ENCODE data around the gene GIPC3.

GIPC3 gene

GRCh38 chr19:3547767-3548282 lies 37.5 kb upstream of the GIPC3 start:
- Histone ChIP-seq H2BK5ac (ENCODE audit: low read length) (no peak overlapping the region), H3K4me2 (ENCODE audit: low read length) (no peak overlapping the region), H3K4ac (ENCODE audit: low read depth, low read length) (no peak overlapping the region), H4K5ac (ENCODE audit: low read length) (no peak overlapping the region), H3K56ac (ENCODE audit: low read length) (no peak overlapping the region), H3K18ac (ENCODE audit: low read length) (no peak overlapping the region), H2BK15ac (replicated peaks; ENCODE audit: low read depth) (no peak overlapping the region), H3K79me1 (ENCODE audit: low read length) (no peaks in the 10 kb centered on the region), H4K8ac (ENCODE audit: low read depth, low read length) (no peak overlapping the region), H2BK120ac (ENCODE audit: low read depth, low read length) (no peak overlapping the region), H3K4me1 (ENCODE audit: control insufficient read depth, low read depth, low read length) (no peaks in the 10 kb centered on the region), H3K27me3 (ENCODE audit: insufficient read depth, low read length, poor library complexity) (no peaks in the 10 kb centered on the region), H2AK5ac (ENCODE audit: low read length) (no peak overlapping the region), H3K27ac (ENCODE audit: low read depth, low read length) (no peak overlapping the region), H3K79me2 (ENCODE audit: control insufficient read depth, insufficient read depth, low read length) (no peaks in the 10 kb centered on the region), H3K23ac (ENCODE audit: low read length) (no peak overlapping the region), H3K36me3 (ENCODE audit: control insufficient read depth, insufficient read depth, low read length) (peaks cover 3% of the 10 kb centered on the region), H3K4me3 (ENCODE audit: low read length) (no peak overlapping the region), H3K9ac (ENCODE audit: low read length) (no peak overlapping the region)
- no CpG with 5 or more reads among the region's 36 CpGs for WGBS (ENCODE audit: extremely low coverage, insufficient coverage, low lambda C conversion rate)
- no peak for DNase-seq

GRCh38 chr19:3548606-3549005 lies 36.7 kb upstream of the GIPC3 start:
- no peak overlapping the region for H3K56ac ChIP-seq (ENCODE audit: low read length)

GRCh38 chr19:3549816-3550215 lies 35.5 kb upstream of the GIPC3 start:
- H3K4me3 ChIP-seq (ENCODE audit: low read length) = no peak overlapping the region
- H3K79me1 ChIP-seq (ENCODE audit: low read length) = no peaks in the 10 kb centered on the region
- no peak overlapping the region for H4K5ac ChIP-seq (ENCODE audit: low read length)
- no peak overlapping the region for H4K8ac ChIP-seq (ENCODE audit: low read depth, low read length)
- no peak overlapping the region for H3K27ac ChIP-seq (ENCODE audit: low read depth, low read length)
- H2BK5ac ChIP-seq (ENCODE audit: low read length) = no peak overlapping the region
- H3K18ac ChIP-seq (ENCODE audit: low read length) = no peak overlapping the region
- H3K56ac ChIP-seq (ENCODE audit: low read length) = no peak overlapping the region
- H3K9ac ChIP-seq (ENCODE audit: low read length) = no peak overlapping the region
- no peak overlapping the region for H3K4me2 ChIP-seq (ENCODE audit: low read length)
- no peak for DNase-seq
- no peak overlapping the region for H2BK15ac ChIP-seq (replicated peaks; ENCODE audit: low read depth)
- H2AK5ac ChIP-seq (ENCODE audit: low read length) = no peak overlapping the region
- peaks cover 3% of the 10 kb centered on the region for H3K36me3 ChIP-seq (ENCODE audit: control insufficient read depth, insufficient read depth, low read length)
- no peaks in the 10 kb centered on the region for H3K79me2 ChIP-seq (ENCODE audit: control insufficient read depth, insufficient read depth, low read length)
- H3K4ac ChIP-seq (ENCODE audit: low read depth, low read length) = no peak overlapping the region
- H3K4me1 ChIP-seq (ENCODE audit: control insufficient read depth, low read depth, low read length) = no peaks in the 10 kb centered on the region
- H2BK120ac ChIP-seq (ENCODE audit: low read depth, low read length) = no peak overlapping the region
- WGBS (ENCODE audit: extremely low coverage, insufficient coverage, low lambda C conversion rate) = no CpG with 5 or more reads among the region's 10 CpGs
- no peak overlapping the region for H3K23ac ChIP-seq (ENCODE audit: low read length)
- H3K27me3 ChIP-seq (ENCODE audit: insufficient read depth, low read length, poor library complexity) = no peaks in the 10 kb centered on the region

More at GRCh38 chr19:3548606-3549005, 36.7 kb upstream of the GIPC3 start:
- no peak overlapping the region for H2BK5ac ChIP-seq (ENCODE audit: low read length)
- no peak overlapping the region for H3K4me3 ChIP-seq (ENCODE audit: low read length)
- no peak overlapping the region for H2BK120ac ChIP-seq (ENCODE audit: low read depth, low read length)
- no peak overlapping the region for H4K8ac ChIP-seq (ENCODE audit: low read depth, low read length)
- no peak overlapping the region for H3K18ac ChIP-seq (ENCODE audit: low read length)
- no peaks in the 10 kb centered on the region for H3K4me1 ChIP-seq (ENCODE audit: control insufficient read depth, low read depth, low read length)
- H3K4me2 ChIP-seq (ENCODE audit: low read length) = no peak overlapping the region
- H3K27ac ChIP-seq (ENCODE audit: low read depth, low read length) = no peak overlapping the region
- H3K79me1 ChIP-seq (ENCODE audit: low read length) = no peaks in the 10 kb centered on the region
- no peak for DNase-seq
- peaks cover 3% of the 10 kb centered on the region for H3K36me3 ChIP-seq (ENCODE audit: control insufficient read depth, insufficient read depth, low read length)
- no CpG with 5 or more reads among the region's 14 CpGs for WGBS (ENCODE audit: extremely low coverage, insufficient coverage, low lambda C conversion rate)
- H3K4ac ChIP-seq (ENCODE audit: low read depth, low read length) = no peak overlapping the region
- H3K23ac ChIP-seq (ENCODE audit: low read length) = no peak overlapping the region
- H2AK5ac ChIP-seq (ENCODE audit: low read length) = no peak overlapping the region
- no peak overlapping the region for H3K9ac ChIP-seq (ENCODE audit: low read length)
- no peak overlapping the region for H4K5ac ChIP-seq (ENCODE audit: low read length)
- no peaks in the 10 kb centered on the region for H3K27me3 ChIP-seq (ENCODE audit: insufficient read depth, low read length, poor library complexity)
- no peaks in the 10 kb centered on the region for H3K79me2 ChIP-seq (ENCODE audit: control insufficient read depth, insufficient read depth, low read length)
- H2BK15ac ChIP-seq (replicated peaks; ENCODE audit: low read depth) = no peak overlapping the region

GRCh38 chr19:3550947-3551791 lies 34.1 kb upstream of the GIPC3 start:
- no peak overlapping the region for H3K4me3 ChIP-seq (ENCODE audit: low read length)
- WGBS (ENCODE audit: extremely low coverage, insufficient coverage, low lambda C conversion rate) = no CpG with 5 or more reads among the region's 34 CpGs
- no peak overlapping the region for H3K4ac ChIP-seq (ENCODE audit: low read depth, low read length)
- no peak overlapping the region for H3K23ac ChIP-seq (ENCODE audit: low read length)
- H3K79me2 ChIP-seq (ENCODE audit: control insufficient read depth, insufficient read depth, low read length) = no peaks in the 10 kb centered on the region
- H2AK5ac ChIP-seq (ENCODE audit: low read length) = no peak overlapping the region
- H3K56ac ChIP-seq (ENCODE audit: low read length) = no peak overlapping the region
- DNase-seq = no peak
- H2BK15ac ChIP-seq (replicated peaks; ENCODE audit: low read depth) = no peak overlapping the region
- peaks cover 3% of the 10 kb centered on the region for H3K36me3 ChIP-seq (ENCODE audit: control insufficient read depth, insufficient read depth, low read length)
- no peak overlapping the region for H3K27ac ChIP-seq (ENCODE audit: low read depth, low read length)
- H3K9ac ChIP-seq (ENCODE audit: low read length) = no peak overlapping the region
- no peak overlapping the region for H2BK120ac ChIP-seq (ENCODE audit: low read depth, low read length)
- H2BK5ac ChIP-seq (ENCODE audit: low read length) = no peak overlapping the region
- no peak overlapping the region for H3K4me2 ChIP-seq (ENCODE audit: low read length)
- no peaks in the 10 kb centered on the region for H3K27me3 ChIP-seq (ENCODE audit: insufficient read depth, low read length, poor library complexity)
- H3K4me1 ChIP-seq (ENCODE audit: control insufficient read depth, low read depth, low read length) = no peaks in the 10 kb centered on the region
- H4K8ac ChIP-seq (ENCODE audit: low read depth, low read length) = no peak overlapping the region
- no peak overlapping the region for H4K5ac ChIP-seq (ENCODE audit: low read length)
- H3K18ac ChIP-seq (ENCODE audit: low read length) = no peak overlapping the region
- peaks cover 2% of the 10 kb centered on the region for H3K79me1 ChIP-seq (ENCODE audit: low read length)

- Histone ChIP-seq H3K56ac (ENCODE audit: low read length) (no peak overlapping the region), H3K36me3 (ENCODE audit: control insufficient read depth, insufficient read depth, low read length) (peaks cover 3% of the 10 kb centered on the region), H3K4me3 (ENCODE audit: low read length) (no peak overlapping the region), H3K27me3 (ENCODE audit: insufficient read depth, low read length, poor library complexity) (no peaks in the 10 kb centered on the region), H2BK120ac (ENCODE audit: low read depth, low read length) (no peak overlapping the region), H4K8ac (ENCODE audit: low read depth, low read length) (no peak overlapping the region), H3K79me1 (ENCODE audit: low read length) (peaks cover 6% of the 10 kb centered on the region), H3K4me1 (ENCODE audit: control insufficient read depth, low read depth, low read length) (no peaks in the 10 kb centered on the region), H3K23ac (ENCODE audit: low read length) (no peak overlapping the region), H3K18ac (ENCODE audit: low read length) (no peak overlapping the region), H3K27ac (ENCODE audit: low read depth, low read length) (no peak overlapping the region), H4K5ac (ENCODE audit: low read length) (no peak overlapping the region), H2BK5ac (ENCODE audit: low read length) (no peak overlapping the region), H3K4ac (ENCODE audit: low read depth, low read length) (no peak overlapping the region), H3K9ac (ENCODE audit: low read length) (no peak overlapping the region), H3K79me2 (ENCODE audit: control insufficient read depth, insufficient read depth, low read length) (no peaks in the 10 kb centered on the region), H2AK5ac (ENCODE audit: low read length) (no peak overlapping the region), H2BK15ac (replicated peaks; ENCODE audit: low read depth) (no peak overlapping the region), H3K4me2 (ENCODE audit: low read length) (no peak overlapping the region)
- WGBS (ENCODE audit: extremely low coverage, insufficient coverage, low lambda C conversion rate) = no CpG with 5 or more reads among the region's 9 CpGs
- no peak for DNase-seq
These were observed 33.5 kb upstream of the GIPC3 start for GRCh38 chr19:3551792-3552095.
